IMR-90 (cell line): ENCODE results near the gene TFB2M. TPM values are rescaled to one million over a fixed set of nuclear protein-coding genes. Genes with fewer than 3 reads are reported as not detected.
"Not testable (repeated sequence)": the region's sequence is repeated elsewhere in the genome, so short reads cannot be mapped to it uniquely, and the experiment has no call there.

Experiments
- ATAC-seq: fragments of 200-7000 bp; cut with Tn5 transposase; 2 replicates; pipeline ENCODE4 v1.9.1; 2020; ENCODE audit warnings: low read depth, mild to moderate bottlenecking, moderate library complexity
- BruUV-seq: library from RNA; stranded (reverse); fragments of 400-500 nt; replicated peaks from 2 replicates; lab custom pipeline; 2021; lab: Mats Ljungman, UMichigan
- CTCF ChIA-PET: fragments of 300-600 bp; formaldehyde crosslinking; extraction: SDS; loops from one replicate; lab custom pipeline; 2021; ENCODE audit warnings: antibody characterized with exemption; lab: Yijun Ruan, JAX
- POLR2A ChIA-PET: fragments of 300-600 bp; sonication (Branson Sonifier 250); formaldehyde crosslinking; loops from one replicate; lab custom pipeline; 2022; ENCODE audit warnings: antibody characterized with exemption; ENCODE audit not compliant: unreplicated experiment; lab: Charles Lee
- DNase-seq: peaks from one replicate; pipeline ENCODE4 v3.0.0; 2013
- H2AFZ ChIP-seq: replicated peaks from 2 replicates; pipeline ENCODE3; 2013; ENCODE audit warnings: low read length, mild to moderate bottlenecking; ENCODE audit not compliant: poor library complexity
- H2AK5ac ChIP-seq: 2 replicates; pipeline ENCODE4 v1.6.1; 2013; ENCODE audit warnings: low read depth, low read length, inconsistent platforms
- H2AK9ac ChIP-seq: replicated peaks from 2 replicates; pipeline ENCODE3; 2013; ENCODE audit warnings: mild to moderate bottlenecking, low read depth, low read length, moderate library complexity; ENCODE audit not compliant: poor library complexity
- H2BK120ac ChIP-seq: 2 replicates; pipeline ENCODE4 v1.6.1; 2013; ENCODE audit warnings: low read depth, low read length, inconsistent platforms
- H2BK15ac ChIP-seq: 3 replicates; pipeline ENCODE4 v1.6.1; 2013; ENCODE audit warnings: low read depth, low read length, inconsistent platforms
- H2BK20ac ChIP-seq: 2 replicates; pipeline ENCODE4 v1.6.1; 2013; ENCODE audit warnings: low read depth, mild to moderate bottlenecking, inconsistent platforms, low read length, moderate library complexity
- H2BK5ac ChIP-seq: 2 replicates; pipeline ENCODE4 v1.6.1; 2013; ENCODE audit warnings: mild to moderate bottlenecking, low read depth, low read length, inconsistent platforms; ENCODE audit not compliant: poor library complexity, severe bottlenecking
- H3K14ac ChIP-seq: replicated peaks from 2 replicates; pipeline ENCODE4 v1.6.1; 2013; ENCODE audit warnings: low read depth, low read length, inconsistent platforms
- H3K18ac ChIP-seq: 2 replicates; pipeline ENCODE4 v1.6.1; 2013; ENCODE audit warnings: low read depth, low read length, control low read depth
- H3K23ac ChIP-seq: 2 replicates; pipeline ENCODE4 v1.6.1; 2013; ENCODE audit warnings: low read depth, low read length, inconsistent platforms
- H3K27ac ChIP-seq: 2 replicates; pipeline ENCODE4 v1.5.1; 2013; ENCODE audit warnings: mild to moderate bottlenecking, control low read depth, low read length; ENCODE audit not compliant: insufficient read depth
- H3K27me3 ChIP-seq: 2 replicates; pipeline ENCODE4 v1.6.1; 2013; ENCODE audit warnings: low read length; ENCODE audit not compliant: control insufficient read depth, insufficient read depth
- H3K36me3 ChIP-seq: 2 replicates; pipeline ENCODE4 v1.6.1; 2013; ENCODE audit warnings: low read length, mixed read lengths; ENCODE audit not compliant: control insufficient read depth, insufficient read depth
- H3K4ac ChIP-seq: 2 replicates; pipeline ENCODE4 v1.6.1; 2013; ENCODE audit warnings: low read depth, low read length, inconsistent platforms
- H3K4me1 ChIP-seq: 2 replicates; pipeline ENCODE4 v1.6.1; 2013; ENCODE audit warnings: low read length, mixed read lengths; ENCODE audit not compliant: control insufficient read depth, insufficient read depth
- H3K4me2 ChIP-seq: 2 replicates; pipeline ENCODE4 v1.6.1; 2013; ENCODE audit warnings: low read depth, mild to moderate bottlenecking, control low read depth, low read length, moderate library complexity
- H3K4me3 ChIP-seq: 2 replicates; pipeline ENCODE4 v1.5.1; 2013; ENCODE audit warnings: low read depth, mild to moderate bottlenecking, control low read depth, low read length, moderate library complexity; ENCODE audit not compliant: insufficient read depth
- H3K56ac ChIP-seq: 2 replicates; pipeline ENCODE4 v1.6.1; 2013; ENCODE audit warnings: low read length, inconsistent platforms; ENCODE audit not compliant: insufficient read depth; ENCODE audit errors: extremely low read depth
- H3K79me1 ChIP-seq, 2 experiments: 2 replicates each; pipeline ENCODE4 v1.6.1; 2013; ENCODE audit warnings: low read length in 2 of 2, inconsistent platforms in 1 of 2, low read depth in 1 of 2
- H3K9ac ChIP-seq: 2 replicates; pipeline ENCODE4 v1.6.1; 2013; ENCODE audit warnings: low read depth, low read length, control low read depth
- H3K9me1 ChIP-seq: 2 replicates; pipeline ENCODE4 v1.6.1; 2013; ENCODE audit warnings: low read length, inconsistent platforms; ENCODE audit not compliant: insufficient read depth
- H3K9me3 ChIP-seq: 2 replicates; pipeline ENCODE4 v1.6.1; 2013; ENCODE audit warnings: low read length; ENCODE audit not compliant: control insufficient read depth, insufficient read depth
- H4K20me1 ChIP-seq: 2 replicates; pipeline ENCODE4 v1.6.1; 2013; ENCODE audit warnings: low read length, inconsistent platforms; ENCODE audit not compliant: insufficient read depth
- H4K5ac ChIP-seq: 2 replicates; pipeline ENCODE4 v1.6.1; 2013; ENCODE audit warnings: mild to moderate bottlenecking, low read depth, low read length, control low read depth
- H4K8ac ChIP-seq, 2 experiments: 2 replicates each; pipeline ENCODE4 v1.6.1; 2013; ENCODE audit warnings: low read depth in 2 of 2, low read length in 2 of 2, control low read depth in 1 of 2, inconsistent platforms in 1 of 2
- H4K91ac ChIP-seq: 2 replicates; pipeline ENCODE4 v1.6.1; 2013; ENCODE audit warnings: low read depth, low read length, inconsistent platforms; ENCODE audit not compliant: insufficient read depth
- WGBS, 2 experiments: methylation state at CpG; one replicate each; pipeline versions ENCODE4 v1.1.5 to v1.1.7; 2013; ENCODE audit warnings: missing lambda C conversion rate in 2 of 2; ENCODE audit not compliant: insufficient read length in 1 of 2; ENCODE audit errors: extremely low coverage in 2 of 2; 5-methylcytosine and 5-hydroxymethylcytosine counted together
- dilution Hi-C: fragments of 300-500 bp; cut with HindIII; formaldehyde crosslinking; loops from one replicate; pipeline ENCODE4 v1.14.3; 2018; ENCODE audit warnings: low sequenced_read_pairs; ENCODE audit not compliant: unreplicated experiment
- in situ Hi-C: fragments of 300-500 bp; cut with MboI; formaldehyde crosslinking; loops from 3 replicates; pipeline ENCODE4 v1.14.3; 2019; ENCODE audit warnings: low sequenced_read_pairs, inconsistent platforms, mixed read lengths
- intact Hi-C: fragments of 100-400 bp; cut with micrococcal nuclease; formaldehyde crosslinking; loops from 2 replicates; pipeline ENCODE4 v1.10.0; 2022
- polyA plus RNA-seq, 3 experiments: library from polyadenylated mRNA; depleted of rRNA; stranded (reverse); fragments of >200 nt; gene quantifications; 2 replicates each; pipeline ENCODE4 v1.2.3, GENCODE V29; 2012; ENCODE audit warnings: low replicate concordance in 1 of 3
- total RNA-seq: library from RNA; depleted of rRNA; stranded (reverse); fragments of >200 nt; gene quantifications from 2 replicates; pipeline ENCODE4 v1.2.3, GENCODE V29; 2012

TFB2M gene
- total and polyA plus RNA-seq, 2 of the 4 experiments (the other 2 are of a cell fraction): 13.3 to 15.7 TPM

DNA sequence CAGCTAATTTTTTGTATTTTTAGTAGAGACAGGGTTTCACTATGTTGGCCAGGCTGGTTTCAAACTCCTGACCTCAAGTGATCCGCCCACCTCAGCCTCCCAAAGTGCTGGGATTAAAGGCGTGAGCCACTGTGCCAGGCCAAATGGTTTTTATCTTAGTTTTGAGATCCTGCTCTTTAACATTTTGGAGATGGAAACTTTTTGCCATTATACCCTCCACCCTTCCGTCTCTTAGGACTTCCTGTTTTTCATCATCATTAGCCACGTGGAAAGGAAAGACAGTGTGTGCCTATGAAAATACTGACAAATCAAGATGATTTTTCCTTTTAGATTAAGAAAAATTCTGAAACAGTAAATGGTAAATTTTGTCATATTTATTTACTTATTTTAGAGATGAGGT, 5.2 kb upstream of the TFB2M start:
- H2BK120ac ChIP-seq, POLR2A ChIA-PET, H3K9ac ChIP-seq, H2AK9ac ChIP-seq, ATAC-seq, H4K91ac ChIP-seq, H2BK20ac ChIP-seq, H3K14ac ChIP-seq, H3K27me3 ChIP-seq, H3K4me2 ChIP-seq, H3K27ac ChIP-seq, H3K23ac ChIP-seq, H3K4me1 ChIP-seq, H4K5ac ChIP-seq, H3K4me3 ChIP-seq, H2BK5ac ChIP-seq, H3K9me3 ChIP-seq, dilution Hi-C loops, H2AK5ac ChIP-seq, H2AFZ ChIP-seq, DNase-seq, H4K20me1 ChIP-seq, H2BK15ac ChIP-seq, H3K9me1 ChIP-seq, H3K18ac ChIP-seq, H3K56ac ChIP-seq, H3K36me3 ChIP-seq, intact Hi-C loops, BruUV-seq: not testable (repeated sequence)
- Histone ChIP-seq H4K8ac (peak overlapping the region in 1 of 2 experiments; percentile 74; a peak in 2 of 4 replicates), H3K4ac (peak overlapping the region; percentile 29; the same call in 1 of the 2 replicates), H3K79me1 (peaks cover 16 to 57% of the 10 kb centered on the region in 2 experiments; a peak in 3 of 4 replicates)
- in situ Hi-C loops: loop anchor here (5.0 kb wide), 1 partner anchor 56 kb away; no protein-coding TSS in a partner anchor
- CTCF ChIA-PET: interaction anchor here (1.3 kb wide), 1 partner anchor 76 kb away, joined by 3 read pairs; no protein-coding TSS in a partner anchor
- WGBS, 2 experiments: no CpG with 5 or more reads among the region's 4 CpGs
